ENCODE measurements around the gene TOGARAM2. TPM values are rescaled to one million over a fixed set of nuclear protein-coding genes. Genes with fewer than 3 reads are reported as not detected.

TOGARAM2 gene
- total RNA-seq, 1 donor from 2014 or later: 0.72 TPM

GRCh38 chr2:28994074-28994473 lies 13.0 kb downstream of the TOGARAM2 start:
- Mint-ChIP-seq H3K27me3 (ENCODE audit: low read depth) (peaks cover 4% of the 10 kb centered on the region), H3K4me3 (ENCODE audit: unreplicated experiment) (no peak overlapping the region), H3K4me1 (ENCODE audit: low read depth) (peaks cover 32% of the 10 kb centered on the region), H3K27ac (ENCODE audit: unreplicated experiment) (no peak overlapping the region), H3K9me3 (ENCODE audit: low read depth) (no peaks in the 10 kb centered on the region), H3K36me3 (ENCODE audit: low read depth) (no peaks in the 10 kb centered on the region)
- TF ChIP-seq, protein P1, sequence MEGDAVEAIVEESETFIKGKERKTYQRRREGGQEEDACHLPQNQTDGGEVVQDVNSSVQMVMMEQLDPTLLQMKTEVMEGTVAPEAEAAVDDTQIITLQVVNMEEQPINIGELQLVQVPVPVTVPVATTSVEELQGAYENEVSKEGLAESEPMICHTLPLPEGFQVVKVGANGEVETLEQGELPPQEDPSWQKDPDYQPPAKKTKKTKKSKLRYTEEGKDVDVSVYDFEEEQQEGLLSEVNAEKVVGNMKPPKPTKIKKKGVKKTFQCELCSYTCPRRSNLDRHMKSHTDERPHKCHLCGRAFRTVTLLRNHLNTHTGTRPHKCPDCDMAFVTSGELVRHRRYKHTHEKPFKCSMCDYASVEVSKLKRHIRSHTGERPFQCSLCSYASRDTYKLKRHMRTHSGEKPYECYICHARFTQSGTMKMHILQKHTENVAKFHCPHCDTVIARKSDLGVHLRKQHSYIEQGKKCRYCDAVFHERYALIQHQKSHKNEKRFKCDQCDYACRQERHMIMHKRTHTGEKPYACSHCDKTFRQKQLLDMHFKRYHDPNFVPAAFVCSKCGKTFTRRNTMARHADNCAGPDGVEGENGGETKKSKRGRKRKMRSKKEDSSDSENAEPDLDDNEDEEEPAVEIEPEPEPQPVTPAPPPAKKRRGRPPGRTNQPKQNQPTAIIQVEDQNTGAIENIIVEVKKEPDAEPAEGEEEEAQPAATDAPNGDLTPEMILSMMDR (IDR thresholded peaks at IDR 0.05): no peak
- no peak for DNase-seq (ENCODE audit: low spot score)

- DNase-seq (ENCODE audit: low spot score): no peak
- H3K27ac Mint-ChIP-seq (ENCODE audit: unreplicated experiment): no peak overlapping the region
Observed at GRCh38 chr2:28994679-28995078, 13.6 kb downstream of the TOGARAM2 start.

GRCh38 chr2:28995765-28996750 lies 15.0 kb downstream of the TOGARAM2 start:
- H3K4me3 Mint-ChIP-seq (ENCODE audit: unreplicated experiment): no peak overlapping the region
- no peak for DNase-seq (ENCODE audit: low spot score)
- no peak overlapping the region for H3K27ac Mint-ChIP-seq (ENCODE audit: unreplicated experiment)
- H3K4me1 Mint-ChIP-seq (ENCODE audit: low read depth): peaks cover 25% of the 10 kb centered on the region
- H3K27me3 Mint-ChIP-seq (ENCODE audit: low read depth): peaks cover 4% of the 10 kb centered on the region
- TF ChIP-seq, protein P1 (IDR thresholded peaks at IDR 0.05): no peak
- no peaks in the 10 kb centered on the region for H3K9me3 Mint-ChIP-seq (ENCODE audit: low read depth)
- H3K36me3 Mint-ChIP-seq (ENCODE audit: low read depth): no peaks in the 10 kb centered on the region

More at GRCh38 chr2:28994679-28995078, 13.6 kb downstream of the TOGARAM2 start:
- no peaks in the 10 kb centered on the region for H3K9me3 Mint-ChIP-seq (ENCODE audit: low read depth)
- peaks cover 32% of the 10 kb centered on the region for H3K4me1 Mint-ChIP-seq (ENCODE audit: low read depth)
- TF ChIP-seq, protein P1 (IDR thresholded peaks at IDR 0.05): no peak
- peaks cover 4% of the 10 kb centered on the region for H3K27me3 Mint-ChIP-seq (ENCODE audit: low read depth)
- no peak overlapping the region for H3K4me3 Mint-ChIP-seq (ENCODE audit: unreplicated experiment)
- H3K36me3 Mint-ChIP-seq (ENCODE audit: low read depth): no peaks in the 10 kb centered on the region

GRCh38 chr2:28997237-28997846 lies 16.2 kb downstream of the TOGARAM2 start:
- no peaks in the 10 kb centered on the region for H3K9me3 Mint-ChIP-seq (ENCODE audit: low read depth)
- peaks cover 18% of the 10 kb centered on the region for H3K4me1 Mint-ChIP-seq (ENCODE audit: low read depth)
- TF ChIP-seq, protein P1 (IDR thresholded peaks at IDR 0.05): no peak
- no peaks in the 10 kb centered on the region for H3K36me3 Mint-ChIP-seq (ENCODE audit: low read depth)
- H3K27me3 Mint-ChIP-seq (ENCODE audit: low read depth): peaks cover 4% of the 10 kb centered on the region
- no peak for DNase-seq (ENCODE audit: low spot score)
- H3K4me3 Mint-ChIP-seq (ENCODE audit: unreplicated experiment): no peak overlapping the region
- H3K27ac Mint-ChIP-seq (ENCODE audit: unreplicated experiment): no peak overlapping the region

Data from chondrocyte (in vitro differentiated cells).